Esophagus squamous epithelium (tissue), 4 donors: ENCODE data around the gene OR1L6.

Experiments
- POLR2A ChIP-seq, 4 donors: fragments of 450-650 bp; IDR thresholded peaks; one replicate each; pipeline ENCODE4 v1.6.1; 2017; ENCODE audit warnings: antibody characterized with exemption in 4 of 4, mild to moderate bottlenecking in 4 of 4, moderate library complexity in 3 of 4
- TF ChIP-seq, protein P1 (sequence below), 6 experiments: fragments of 450-650 bp in 4 of 6; fragments of 200-600 bp in 2 of 6; sonication (generic) in 2 of 6; IDR thresholded peaks; one replicate each; pipeline ENCODE4 v1.5.1; 2016 to 2019; ENCODE audit warnings: antibody characterized with exemption in 6 of 6, mild to moderate bottlenecking in 4 of 6, moderate library complexity in 4 of 6

DNA sequence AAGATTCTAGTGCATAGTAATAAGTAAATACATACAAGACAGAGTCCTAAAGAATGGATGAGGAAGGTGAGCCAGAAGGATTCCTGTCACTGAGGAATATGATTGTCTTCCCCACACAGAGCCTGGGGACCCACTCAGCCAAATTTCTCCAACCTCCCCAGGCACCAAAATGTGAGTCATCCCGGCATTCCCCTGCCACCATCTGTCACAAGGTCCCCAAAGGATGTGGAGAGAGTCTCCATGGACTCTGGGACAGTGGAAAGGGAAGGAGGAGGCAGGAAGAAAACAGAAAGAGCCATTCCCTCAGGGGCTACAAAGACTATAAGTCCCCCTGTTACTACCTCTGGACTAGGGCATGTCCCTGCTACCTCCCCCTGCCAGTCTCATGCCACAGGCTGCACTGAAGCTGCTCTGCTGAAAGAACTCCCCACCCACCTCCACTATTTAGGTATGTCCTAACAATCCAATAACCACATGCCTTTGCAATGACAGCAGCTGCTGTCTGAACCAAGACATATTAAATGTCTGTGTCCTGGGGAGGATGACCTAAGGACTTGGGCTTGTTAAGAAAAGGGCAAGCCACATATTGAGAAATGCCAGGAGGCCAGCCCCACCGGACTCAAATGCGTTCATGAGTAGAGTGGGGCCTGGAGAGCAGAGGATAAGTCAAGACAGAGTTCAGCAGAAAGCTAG is 36.0 kb downstream of the OR1L6 start:
- TF ChIP-seq, protein P1, sequence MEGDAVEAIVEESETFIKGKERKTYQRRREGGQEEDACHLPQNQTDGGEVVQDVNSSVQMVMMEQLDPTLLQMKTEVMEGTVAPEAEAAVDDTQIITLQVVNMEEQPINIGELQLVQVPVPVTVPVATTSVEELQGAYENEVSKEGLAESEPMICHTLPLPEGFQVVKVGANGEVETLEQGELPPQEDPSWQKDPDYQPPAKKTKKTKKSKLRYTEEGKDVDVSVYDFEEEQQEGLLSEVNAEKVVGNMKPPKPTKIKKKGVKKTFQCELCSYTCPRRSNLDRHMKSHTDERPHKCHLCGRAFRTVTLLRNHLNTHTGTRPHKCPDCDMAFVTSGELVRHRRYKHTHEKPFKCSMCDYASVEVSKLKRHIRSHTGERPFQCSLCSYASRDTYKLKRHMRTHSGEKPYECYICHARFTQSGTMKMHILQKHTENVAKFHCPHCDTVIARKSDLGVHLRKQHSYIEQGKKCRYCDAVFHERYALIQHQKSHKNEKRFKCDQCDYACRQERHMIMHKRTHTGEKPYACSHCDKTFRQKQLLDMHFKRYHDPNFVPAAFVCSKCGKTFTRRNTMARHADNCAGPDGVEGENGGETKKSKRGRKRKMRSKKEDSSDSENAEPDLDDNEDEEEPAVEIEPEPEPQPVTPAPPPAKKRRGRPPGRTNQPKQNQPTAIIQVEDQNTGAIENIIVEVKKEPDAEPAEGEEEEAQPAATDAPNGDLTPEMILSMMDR (IDR thresholded peaks at IDR 0.05) = no peak
- TF ChIP-seq POLR2A (IDR thresholded peaks at IDR 0.05) = no peak
